ENCODE measurements around the gene DAGLA.
A peak's percentile ranks its signal among the peaks of the same experiment; 100 is the strongest.

Gene DAGLA

DNA sequence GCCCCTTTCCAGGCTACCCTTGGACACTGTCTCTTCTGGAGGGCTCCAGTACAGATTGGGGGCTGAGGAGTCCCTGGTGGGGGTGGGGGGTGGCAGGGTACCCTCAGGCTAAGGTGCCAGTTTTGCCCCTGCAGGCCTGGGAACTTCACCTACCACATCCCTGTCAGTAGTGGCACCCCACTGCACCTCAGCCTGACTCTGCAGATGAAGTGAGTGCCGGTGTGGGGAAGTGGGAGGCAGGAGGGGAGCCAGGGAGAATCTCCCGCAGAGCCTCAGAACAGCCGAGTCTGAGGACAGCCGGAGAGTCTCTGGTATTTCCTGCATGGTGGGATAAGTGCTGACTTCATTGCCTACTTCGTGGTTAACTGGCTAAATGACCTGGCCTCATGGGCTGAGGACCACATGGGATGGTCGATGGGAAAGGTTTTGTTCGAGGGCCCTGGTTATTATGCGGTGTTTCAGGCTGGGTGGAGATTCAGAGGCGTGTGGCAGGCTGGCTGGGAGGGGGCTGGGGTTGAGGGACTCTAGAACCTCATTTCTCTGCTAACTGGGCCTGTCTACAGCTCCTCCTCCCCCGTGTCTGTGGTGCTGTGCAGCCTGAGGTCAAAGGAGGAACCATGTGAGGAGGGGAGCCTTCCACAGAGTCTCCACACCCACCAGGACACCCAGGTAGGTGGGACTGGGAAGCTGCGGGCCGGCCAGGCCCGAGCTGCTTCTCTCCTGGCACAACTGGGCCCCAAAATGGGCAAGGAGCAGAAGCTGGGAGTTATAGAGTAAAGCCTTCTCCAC lies 103.7 kb downstream of the DAGLA start:
- Histone ChIP-seq H3K27ac (no peak overlapping the region), H3K4me3 (no peak overlapping the region), H3K9me3 (no peaks in the 10 kb centered on the region), H3K36me3 (peaks cover 18 to 57% (median 48%) of the 10 kb centered on the region in 3 donors), H3K27me3 (no peaks in the 10 kb centered on the region), H3K4me1 (no peaks in the 10 kb centered on the region)
- intact Hi-C loops (cut with DNase I; ENCODE audit: low total_unique reads): no loop called here
- DNase-seq: no peak
- TF ChIP-seq, protein P1, sequence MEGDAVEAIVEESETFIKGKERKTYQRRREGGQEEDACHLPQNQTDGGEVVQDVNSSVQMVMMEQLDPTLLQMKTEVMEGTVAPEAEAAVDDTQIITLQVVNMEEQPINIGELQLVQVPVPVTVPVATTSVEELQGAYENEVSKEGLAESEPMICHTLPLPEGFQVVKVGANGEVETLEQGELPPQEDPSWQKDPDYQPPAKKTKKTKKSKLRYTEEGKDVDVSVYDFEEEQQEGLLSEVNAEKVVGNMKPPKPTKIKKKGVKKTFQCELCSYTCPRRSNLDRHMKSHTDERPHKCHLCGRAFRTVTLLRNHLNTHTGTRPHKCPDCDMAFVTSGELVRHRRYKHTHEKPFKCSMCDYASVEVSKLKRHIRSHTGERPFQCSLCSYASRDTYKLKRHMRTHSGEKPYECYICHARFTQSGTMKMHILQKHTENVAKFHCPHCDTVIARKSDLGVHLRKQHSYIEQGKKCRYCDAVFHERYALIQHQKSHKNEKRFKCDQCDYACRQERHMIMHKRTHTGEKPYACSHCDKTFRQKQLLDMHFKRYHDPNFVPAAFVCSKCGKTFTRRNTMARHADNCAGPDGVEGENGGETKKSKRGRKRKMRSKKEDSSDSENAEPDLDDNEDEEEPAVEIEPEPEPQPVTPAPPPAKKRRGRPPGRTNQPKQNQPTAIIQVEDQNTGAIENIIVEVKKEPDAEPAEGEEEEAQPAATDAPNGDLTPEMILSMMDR (IDR thresholded peaks at IDR 0.05): no peak

DNA sequence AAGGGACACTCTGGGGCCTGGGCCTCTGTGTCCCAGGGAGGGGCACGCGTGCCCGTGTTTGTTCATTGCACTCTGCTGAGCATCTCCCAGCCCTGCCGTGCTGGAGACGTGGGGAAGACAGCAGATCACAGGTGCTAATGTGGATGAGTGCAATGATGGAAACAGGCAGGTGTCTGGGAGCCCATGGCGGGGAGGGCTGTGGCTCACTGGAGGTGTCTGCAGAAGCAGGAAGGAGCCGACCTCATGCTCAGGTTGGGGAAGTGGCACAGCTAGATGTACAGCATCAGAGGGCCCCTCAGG lies 104.3 kb downstream of the DAGLA start:
- TF ChIP-seq, protein P1 (IDR thresholded peaks at IDR 0.05): no peak
- intact Hi-C loops (cut with DNase I; ENCODE audit: low total_unique reads): no loop called here
- H3K9me3 ChIP-seq: no peaks in the 10 kb centered on the region
- DNase-seq: no peak
- H3K27me3 ChIP-seq: no peaks in the 10 kb centered on the region
- H3K27ac ChIP-seq: no peak overlapping the region
- peaks cover 23 to 63% (median 53%) of the 10 kb centered on the region in 3 donors for H3K36me3 ChIP-seq
- no peaks in the 10 kb centered on the region for H3K4me1 ChIP-seq
- H3K4me3 ChIP-seq: no peak overlapping the region

GRCh38 chr11:61785837-61786402 lies 105.7 kb downstream of the DAGLA start:
- no peaks in the 10 kb centered on the region for H3K27me3 ChIP-seq
- intact Hi-C loops (cut with DNase I; ENCODE audit: low total_unique reads): no loop called here
- H3K4me1 ChIP-seq: peaks cover 0 to 2% (median 1%) of the 10 kb centered on the region in 4 donors
- H3K27ac ChIP-seq: no peak overlapping the region
- no peaks in the 10 kb centered on the region for H3K9me3 ChIP-seq
- H3K4me3 ChIP-seq: no peak overlapping the region
- TF ChIP-seq, protein P1 (IDR thresholded peaks at IDR 0.05): no peak
- DNase-seq: no peak
- peaks cover 32 to 74% (median 64%) of the 10 kb centered on the region in 3 donors for H3K36me3 ChIP-seq

- Histone ChIP-seq H3K27me3 (no peaks in the 10 kb centered on the region), H3K27ac (no peak overlapping the region), H3K36me3 (peaks cover 32 to 74% (median 64%) of the 10 kb centered on the region in 3 donors), H3K4me3 (no peak overlapping the region), H3K9me3 (no peaks in the 10 kb centered on the region), H3K4me1 (peaks cover 0 to 16% (median 11%) of the 10 kb centered on the region in 4 donors)
- TF ChIP-seq, protein P1 (IDR thresholded peaks at IDR 0.05): no peak
- no peak for DNase-seq
- intact Hi-C loops (cut with DNase I; ENCODE audit: low total_unique reads): no loop called here
Observed at GRCh38 chr11:61787928-61788491, 107.8 kb downstream of the DAGLA start.

DNA sequence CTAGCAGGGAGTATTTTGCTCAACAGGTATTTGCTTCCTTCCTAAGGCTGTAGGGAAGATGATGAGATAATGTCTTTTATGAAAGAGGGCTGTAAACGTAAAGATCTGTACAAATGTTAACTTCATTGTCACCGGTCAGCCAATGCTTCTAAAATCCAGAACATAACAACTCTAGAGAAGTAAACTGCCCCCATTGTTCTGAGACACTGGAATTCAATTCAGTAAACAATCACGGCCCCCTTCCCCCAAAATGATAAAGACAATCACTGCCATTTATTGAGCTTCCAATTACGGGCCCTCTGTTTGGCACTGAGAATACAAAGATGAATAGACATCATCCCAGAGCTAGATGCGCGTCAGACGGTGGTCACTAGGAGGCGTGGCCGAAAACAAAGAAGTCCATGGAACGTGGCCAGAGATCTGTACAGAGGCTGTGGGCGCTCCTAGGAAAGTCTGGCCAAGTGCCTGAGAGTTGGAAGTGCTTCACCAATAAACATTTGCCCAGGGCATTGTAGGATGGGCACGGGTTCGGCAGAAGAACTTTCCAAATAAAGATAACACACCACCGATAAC lies 111.6 kb downstream of the DAGLA start:
- intact Hi-C loops (cut with DNase I; ENCODE audit: low total_unique reads): loop anchor here (10.0 kb wide), 1 partner anchor 313 kb away; no protein-coding TSS in a partner anchor
- Histone ChIP-seq H3K36me3 (peaks cover 32 to 48% (median 37%) of the 10 kb centered on the region in 3 donors), H3K9me3 (no peaks in the 10 kb centered on the region), H3K4me1 (peaks cover 0 to 25% (median 18%) of the 10 kb centered on the region in 4 donors), H3K27me3 (no peaks in the 10 kb centered on the region), H3K27ac (peak overlapping the region; percentile 88 to 89), H3K4me3 (peak overlapping the region; percentile 71 to 77)
- DNase-seq: peak; percentile 52 to 77
- TF ChIP-seq, protein P1 (IDR thresholded peaks at IDR 0.05): no peak

All from tibial artery (tissue), 4 donors.